HTERT RPE-1 (cell line): Measurements from ENCODE around the gene TBX2.

ENCODE experiments used
- in situ Hi-C: fragments of 300-500 bp; cut with MboI; formaldehyde crosslinking; loops from 4 replicates; pipeline ENCODE4 v1.14.3; 2020; ENCODE audit warnings: low sequenced_read_pairs

Gene TBX2

DNA sequence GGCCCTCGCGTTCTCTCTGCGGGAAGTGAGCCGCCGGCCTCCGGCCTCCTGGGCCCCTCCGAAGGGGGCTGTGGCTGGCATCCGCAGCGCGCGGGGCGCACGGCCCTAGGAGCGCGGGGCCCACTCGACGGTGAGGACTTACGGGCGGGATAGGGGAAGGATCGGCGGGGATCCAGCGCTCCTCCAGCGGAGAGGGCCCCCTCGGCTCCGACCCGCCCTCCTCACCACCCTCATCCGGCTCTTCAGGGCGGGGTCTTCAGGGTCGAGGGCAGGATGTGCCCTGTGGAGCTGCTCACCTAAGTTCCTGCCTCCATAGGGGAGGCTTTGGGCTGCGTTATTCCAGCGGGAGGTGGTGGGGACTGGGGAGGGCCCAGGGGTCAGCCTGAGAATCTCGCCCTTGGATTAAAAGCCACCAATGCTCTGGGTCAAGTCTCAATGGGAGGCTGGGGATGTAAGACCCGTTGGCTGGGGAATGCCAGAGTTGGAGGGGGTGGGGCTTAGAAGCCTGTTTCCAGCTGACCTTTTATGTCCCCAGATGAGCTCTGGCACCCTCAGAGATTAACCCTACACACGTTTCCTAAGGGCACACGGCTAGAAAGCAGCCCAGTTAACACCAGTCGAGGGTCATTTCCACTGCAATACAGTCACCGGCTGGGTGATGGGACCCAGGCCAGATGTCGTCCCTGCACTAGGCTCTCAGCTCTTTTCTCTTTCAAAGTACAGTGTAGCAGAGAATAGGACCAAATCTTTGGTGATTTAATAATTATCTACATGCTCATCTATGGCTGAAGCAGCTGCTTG lies 13.4 kb downstream of the TBX2 start:
- in situ Hi-C loops = no loop called here

DNA sequence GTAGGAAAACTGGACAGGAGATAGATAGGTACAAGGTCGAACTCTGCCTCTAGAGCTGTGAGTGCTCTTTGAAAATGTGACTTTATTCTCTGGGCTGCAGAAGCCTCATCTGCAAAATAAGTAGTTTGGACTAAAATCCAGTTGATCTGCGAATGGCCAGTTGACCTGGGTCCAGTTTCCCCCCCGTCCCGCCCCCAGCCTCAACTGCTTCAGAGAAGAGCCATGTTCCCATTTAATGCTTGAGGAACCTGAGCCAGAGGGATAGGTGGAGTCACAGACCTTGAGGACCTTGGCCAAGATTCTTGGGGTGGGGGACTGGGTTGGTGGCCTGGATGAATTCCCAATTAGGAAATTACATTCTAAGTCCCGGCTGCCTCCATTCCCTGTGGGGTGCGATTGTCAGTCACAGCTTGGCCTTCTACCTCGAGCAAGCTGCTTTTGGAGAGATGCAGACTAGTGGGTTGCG lies 14.1 kb downstream of the TBX2 start:
- in situ Hi-C loops = no loop called here

DNA sequence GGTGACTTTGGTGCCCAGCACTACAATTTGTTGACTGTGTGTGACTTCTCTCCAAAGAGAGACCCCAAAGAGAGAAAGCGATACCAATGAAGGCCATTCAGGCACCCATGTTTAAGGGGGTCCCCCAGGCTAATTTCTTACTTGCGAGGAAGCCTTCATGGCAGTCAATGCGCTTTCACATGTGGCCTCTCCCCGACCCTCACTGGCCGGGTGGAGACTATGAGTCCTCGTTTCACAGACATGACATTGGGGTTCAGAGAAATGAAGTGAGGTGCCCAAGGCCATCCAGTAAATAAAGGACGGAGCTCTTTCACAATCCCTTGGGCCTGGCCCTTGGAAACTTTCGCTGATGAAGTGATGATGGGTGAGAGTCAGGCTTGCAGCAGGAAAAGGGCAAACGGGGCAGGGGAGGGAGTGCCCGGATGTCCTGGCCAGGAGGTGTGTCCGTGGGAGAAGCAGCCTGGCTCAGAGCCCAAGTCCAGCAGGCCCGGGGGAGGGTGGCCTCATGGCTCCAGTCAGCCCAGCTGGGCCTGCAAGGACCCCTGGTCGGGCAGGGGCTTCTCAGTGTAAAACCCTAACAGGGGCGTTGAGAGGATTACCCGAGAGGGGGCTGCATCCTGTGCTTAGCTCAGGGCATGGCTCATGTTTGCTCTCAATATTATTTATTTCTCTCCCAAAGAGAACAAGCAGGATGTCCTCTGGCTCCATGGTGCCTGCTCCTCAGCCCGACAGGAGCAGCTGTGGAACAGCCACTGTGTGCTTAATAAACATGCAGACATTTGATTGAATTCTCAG lies 14.7 kb downstream of the TBX2 start:
- in situ Hi-C loops = no loop called here

DNA sequence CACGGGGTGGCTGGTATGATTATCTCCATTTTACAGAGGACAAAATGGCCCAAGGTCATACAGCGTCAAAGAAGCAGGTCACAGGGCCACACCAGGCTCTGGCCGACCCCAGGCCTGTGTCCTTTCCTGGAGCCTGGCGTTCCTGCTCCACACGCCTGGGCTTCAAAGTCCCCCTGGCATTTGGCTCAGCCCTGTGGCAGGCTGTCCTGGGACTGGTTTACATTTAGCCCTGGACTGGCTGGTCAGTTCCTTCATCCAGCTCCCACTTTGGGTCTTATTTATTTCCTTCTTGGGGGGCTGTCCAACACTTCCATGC lies 15.3 kb downstream of the TBX2 start:
- in situ Hi-C loops = no loop called here

DNA sequence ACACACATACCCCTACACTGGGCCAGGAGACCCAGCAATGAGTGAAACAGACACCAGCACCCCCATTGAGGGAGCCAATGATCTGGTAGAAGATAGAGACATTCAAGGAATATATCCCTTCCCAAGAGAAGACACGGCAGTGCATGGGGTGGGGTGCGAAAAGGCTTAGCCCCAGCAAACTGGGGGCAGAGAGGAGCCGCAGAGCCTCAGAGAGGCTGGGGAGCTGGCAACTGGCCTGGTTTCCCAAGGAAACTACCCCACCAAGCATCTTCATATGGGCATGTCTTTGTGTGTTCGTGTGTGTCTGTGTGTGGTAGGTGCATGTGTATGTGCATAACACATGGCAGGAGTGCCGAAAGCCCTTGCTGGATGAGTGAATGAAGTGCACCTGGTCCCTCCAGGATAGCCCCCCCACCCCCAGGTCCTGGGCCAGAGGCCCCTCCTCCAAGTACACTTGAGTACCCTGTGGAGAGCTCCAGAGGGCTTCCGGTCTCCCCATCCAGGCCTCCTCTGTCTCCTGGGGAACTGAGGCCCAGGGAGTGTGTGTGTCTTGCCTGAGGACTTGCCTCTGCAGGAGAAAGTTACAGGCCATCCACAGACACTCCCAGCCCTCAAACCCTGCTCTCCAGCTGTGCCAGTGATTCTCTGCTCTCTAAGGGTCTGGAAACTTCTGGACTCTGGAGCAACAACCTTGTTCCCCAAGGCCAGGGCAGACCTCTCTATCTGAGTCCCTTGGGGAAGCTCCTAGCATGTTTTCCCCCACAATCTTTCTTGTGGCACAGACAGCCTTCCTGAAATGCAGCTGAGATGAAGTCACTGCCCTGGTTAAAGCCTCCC lies 15.9 kb downstream of the TBX2 start:
- in situ Hi-C loops = no loop called here

DNA sequence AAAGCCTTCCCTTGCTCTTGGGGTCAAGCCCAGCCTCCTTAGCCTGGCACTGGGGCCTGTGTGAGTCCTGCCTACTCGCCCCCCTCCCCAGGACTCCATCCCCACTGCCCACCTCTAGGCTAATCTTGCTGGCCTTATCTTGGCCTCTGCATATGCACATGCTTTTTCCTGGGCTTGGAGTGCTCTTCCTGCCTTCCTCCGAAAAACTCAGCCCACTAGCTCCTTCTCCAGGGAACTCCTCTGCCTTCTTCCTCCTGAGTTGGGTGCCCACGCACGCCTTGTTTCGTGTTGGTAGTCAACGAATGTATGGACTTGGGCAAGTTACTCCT lies 16.5 kb downstream of the TBX2 start:
- in situ Hi-C loops = no loop called here

DNA sequence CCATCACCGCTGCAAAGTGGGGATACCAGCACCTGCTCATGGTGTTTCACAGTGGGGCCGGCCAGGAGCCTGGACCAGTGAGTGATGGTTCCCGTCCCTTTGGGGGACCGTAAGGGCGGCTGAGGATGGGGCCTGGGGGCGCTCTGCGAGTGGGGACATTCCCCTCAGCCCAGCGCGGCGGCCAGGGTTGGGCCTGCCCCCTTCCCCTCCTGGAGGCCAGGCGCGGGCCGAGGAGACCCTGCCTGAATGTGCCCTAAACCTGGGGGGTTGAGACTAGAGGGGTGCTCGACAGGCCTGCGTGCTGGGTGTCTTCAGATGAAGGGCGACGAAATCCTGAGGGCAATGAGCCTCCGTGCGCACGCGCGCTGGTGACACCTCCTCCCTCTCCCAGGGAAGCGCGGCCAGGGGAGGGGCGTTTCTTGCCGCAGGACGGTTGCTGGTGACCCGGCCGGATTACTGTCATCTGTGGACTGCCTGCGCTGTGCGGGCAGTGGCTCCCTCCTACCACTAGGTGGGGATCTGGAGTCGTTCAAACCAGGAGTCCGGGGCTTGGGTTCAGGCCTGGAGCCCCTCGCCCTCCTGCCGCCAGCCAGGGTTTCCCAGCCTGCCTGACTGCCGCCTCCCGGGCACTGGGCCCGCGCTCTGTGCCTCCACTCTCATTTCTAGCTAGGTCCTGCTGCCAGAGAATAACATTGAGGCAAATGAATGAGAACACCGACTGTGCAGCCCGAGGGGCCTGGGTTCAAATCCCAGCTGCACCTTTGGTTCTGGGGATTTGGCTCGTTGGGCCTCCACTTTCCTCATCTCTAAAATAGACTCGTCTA lies 17.1 kb downstream of the TBX2 start:
- in situ Hi-C loops = no loop called here

DNA sequence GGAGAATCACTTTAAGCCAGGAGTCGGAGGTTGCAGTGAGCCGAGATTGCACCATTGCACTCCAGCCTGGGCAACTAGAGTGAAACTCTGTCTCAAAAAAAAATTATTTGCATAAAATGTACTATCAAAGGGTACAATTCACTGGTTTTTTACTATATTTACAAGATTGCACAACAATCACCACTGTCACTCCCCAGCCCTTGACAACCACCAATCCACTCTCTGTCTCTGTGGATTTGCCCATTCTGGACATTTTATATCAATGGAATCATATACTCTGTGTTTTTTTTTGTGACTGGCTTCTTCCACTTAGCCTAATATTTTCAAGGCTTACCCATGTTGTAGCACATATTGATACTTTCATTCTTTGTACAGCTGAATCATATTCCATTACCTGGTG lies 18.8 kb downstream of the TBX2 start:
- in situ Hi-C loops = no loop called here

DNA sequence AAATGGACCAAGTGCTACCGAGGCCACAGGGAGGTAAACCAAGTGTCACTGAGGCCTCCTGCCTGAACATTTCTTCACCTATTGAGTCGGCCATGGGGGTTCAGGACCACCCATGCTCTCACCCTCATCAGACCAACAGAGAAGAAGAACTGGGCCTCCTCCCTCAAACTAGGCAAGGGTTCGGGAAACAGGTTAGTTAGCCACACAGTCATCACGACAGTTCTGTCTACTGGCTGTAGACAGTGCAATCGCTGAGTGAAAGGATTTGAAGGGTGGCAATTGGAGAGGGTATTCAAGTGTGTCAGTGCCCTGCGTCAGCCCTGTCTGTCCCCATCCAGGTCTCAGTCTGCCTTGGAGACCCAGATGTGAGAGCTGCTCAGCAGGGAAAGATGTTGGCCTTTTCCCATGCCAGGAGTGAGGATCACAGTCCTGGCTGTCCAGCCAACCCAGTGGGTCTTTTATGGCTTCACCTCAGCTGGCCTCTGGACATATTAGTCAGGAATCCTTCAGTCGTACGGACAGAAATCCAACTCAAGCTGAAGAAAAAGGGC lies 19.9 kb downstream of the TBX2 start:
- in situ Hi-C loops = no loop called here

DNA sequence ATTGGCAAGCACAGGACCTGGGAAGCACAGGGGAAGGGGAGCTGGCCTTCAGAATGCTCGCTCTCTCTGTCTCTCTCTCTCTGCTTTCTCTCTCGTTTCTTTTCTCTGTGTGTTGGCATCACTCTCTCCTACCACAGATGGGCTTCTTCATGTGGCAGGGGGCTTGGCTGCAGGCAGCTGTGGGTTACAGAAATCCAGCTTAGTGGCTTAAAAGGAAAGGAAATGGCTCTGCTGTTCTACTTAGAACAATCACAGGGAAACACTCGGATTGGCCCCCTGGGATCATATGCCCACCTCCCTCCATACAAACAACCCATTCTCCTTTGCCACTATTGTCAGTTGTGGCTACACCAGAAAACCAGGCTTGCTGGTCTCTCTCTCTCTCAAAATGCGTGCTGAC lies 20.4 kb downstream of the TBX2 start:
- in situ Hi-C loops = no loop called here

DNA sequence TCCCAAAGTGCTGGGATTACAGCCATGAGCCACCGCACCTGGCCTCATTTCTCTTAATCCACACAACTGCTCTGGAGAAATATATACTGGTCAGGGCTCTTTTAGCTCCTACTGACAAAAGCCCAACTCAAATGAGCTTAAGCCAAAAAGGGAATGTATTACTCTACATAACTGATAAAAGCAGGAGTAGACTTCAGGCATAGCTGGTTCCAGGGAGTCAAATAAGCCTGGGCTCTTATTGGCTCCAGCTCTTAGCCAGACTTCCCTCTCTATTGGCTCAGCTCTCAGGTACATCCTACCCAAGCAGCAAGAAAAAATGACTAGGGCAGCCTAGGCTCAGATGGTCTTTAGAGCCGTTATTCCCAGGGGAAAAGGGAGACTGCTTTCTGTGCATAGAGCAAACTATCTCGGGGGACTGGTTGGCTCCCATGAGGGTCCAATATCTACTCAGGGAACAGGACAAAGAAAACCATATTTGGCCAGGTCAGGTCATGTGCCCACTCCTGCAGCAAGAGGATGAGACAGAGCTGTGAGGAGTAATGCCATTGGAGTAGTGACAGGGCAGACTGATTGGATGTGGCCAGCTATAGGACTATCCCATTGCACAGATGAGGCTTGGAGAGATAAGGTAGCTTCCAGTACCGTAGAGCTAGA lies 21.2 kb downstream of the TBX2 start:
- in situ Hi-C loops = no loop called here

DNA sequence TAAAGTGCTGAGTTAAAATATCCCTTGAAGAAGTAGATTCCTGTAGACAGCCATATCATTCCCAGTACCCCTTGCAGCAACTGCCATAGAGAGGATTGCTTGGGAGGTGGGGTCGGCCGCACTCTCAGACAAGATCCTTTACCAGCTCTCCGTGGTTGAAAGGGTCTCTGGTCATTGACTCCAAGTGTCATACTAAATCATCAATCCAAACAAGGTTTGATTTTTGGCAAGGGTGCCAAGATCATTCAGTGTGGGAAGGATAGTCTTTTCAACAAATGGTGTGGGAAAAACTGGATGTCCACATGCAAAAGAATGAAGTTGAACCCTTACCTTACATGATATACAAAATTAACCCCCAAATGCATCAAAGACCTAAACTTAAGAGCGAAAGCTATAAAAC lies 21.8 kb downstream of the TBX2 start:
- in situ Hi-C loops = no loop called here

DNA sequence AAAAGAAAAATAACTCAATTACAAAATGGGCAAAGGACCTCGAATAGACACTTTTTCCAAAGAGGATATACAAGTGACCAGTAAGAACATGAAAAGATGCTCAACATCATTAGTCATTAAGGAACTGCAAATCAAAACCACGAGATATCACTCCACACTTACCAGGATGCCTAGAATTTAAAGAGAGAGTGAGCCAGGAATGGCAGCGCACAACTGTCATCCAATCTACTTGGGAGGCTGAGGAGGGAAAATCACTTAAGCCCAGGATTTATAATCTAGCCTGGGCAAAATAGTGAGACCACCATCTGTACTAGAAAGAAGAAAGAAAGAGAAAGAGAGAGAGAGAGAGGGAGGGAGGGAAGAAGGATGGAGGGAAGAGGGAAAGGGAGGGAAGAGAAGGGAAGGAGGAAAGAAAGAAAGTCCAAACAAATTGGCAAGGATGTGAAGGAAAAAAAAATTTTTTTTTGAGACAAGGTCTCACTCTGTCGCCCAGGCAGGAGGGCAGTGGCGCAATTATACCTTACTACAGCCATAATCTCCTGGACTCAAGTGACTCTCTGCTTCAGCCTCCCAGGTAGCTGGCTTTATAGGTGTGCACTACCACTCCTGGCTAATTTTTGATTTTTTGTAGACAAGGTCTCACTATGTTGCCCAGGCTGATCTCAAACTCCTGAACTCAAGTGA lies 22.6 kb downstream of the TBX2 start:
- in situ Hi-C loops = no loop called here

DNA sequence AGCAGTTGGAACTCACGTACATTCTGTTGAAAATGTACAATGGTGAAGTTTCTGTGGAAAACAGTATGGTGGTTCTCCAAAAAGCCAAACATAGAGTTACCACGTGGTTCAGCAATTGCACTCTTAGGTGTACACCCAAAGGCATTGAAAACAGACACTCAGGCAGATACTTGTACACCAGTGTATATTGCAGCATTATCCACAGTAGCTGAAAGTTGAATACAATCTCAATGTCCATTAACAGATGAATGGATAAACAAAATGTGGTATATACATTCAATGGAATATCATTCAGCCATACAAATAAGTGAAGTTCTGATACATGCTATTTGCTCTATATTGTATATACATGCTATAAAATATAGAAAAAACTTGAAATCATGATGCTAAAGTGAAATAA lies 23.2 kb downstream of the TBX2 start:
- in situ Hi-C loops = no loop called here

DNA sequence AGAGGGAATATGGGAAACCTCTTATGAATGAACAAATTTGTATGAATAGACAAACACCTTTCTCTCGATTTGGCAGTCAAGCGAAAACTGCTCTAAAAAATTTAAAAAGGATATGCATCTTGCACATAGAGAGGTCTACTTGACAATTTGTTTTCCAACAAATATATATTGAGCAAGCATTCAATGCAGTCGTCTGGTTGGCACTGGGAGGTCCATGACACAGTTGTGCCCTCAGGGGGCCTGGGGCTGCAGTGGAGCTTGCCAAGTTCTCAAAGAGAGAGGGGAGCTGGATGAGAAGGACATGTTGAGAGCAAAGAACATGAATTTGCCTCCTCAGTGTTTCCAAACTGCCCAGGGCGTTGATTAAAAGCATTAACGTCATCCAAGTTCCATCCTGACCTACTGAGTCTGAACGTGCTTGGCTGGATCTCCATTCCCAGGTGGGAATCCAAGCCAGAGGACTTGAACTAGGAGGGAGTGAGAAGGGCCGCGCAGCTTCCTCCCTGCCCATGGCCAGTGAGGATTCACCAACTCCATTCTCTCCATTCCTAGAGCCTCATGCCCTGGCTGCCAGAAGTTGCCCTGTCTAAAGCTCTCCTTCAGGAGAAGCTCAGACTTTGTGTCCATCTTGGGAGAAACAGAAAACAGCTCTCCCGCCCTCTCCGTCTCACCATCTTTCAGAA lies 24.5 kb downstream of the TBX2 start:
- in situ Hi-C loops = no loop called here

DNA sequence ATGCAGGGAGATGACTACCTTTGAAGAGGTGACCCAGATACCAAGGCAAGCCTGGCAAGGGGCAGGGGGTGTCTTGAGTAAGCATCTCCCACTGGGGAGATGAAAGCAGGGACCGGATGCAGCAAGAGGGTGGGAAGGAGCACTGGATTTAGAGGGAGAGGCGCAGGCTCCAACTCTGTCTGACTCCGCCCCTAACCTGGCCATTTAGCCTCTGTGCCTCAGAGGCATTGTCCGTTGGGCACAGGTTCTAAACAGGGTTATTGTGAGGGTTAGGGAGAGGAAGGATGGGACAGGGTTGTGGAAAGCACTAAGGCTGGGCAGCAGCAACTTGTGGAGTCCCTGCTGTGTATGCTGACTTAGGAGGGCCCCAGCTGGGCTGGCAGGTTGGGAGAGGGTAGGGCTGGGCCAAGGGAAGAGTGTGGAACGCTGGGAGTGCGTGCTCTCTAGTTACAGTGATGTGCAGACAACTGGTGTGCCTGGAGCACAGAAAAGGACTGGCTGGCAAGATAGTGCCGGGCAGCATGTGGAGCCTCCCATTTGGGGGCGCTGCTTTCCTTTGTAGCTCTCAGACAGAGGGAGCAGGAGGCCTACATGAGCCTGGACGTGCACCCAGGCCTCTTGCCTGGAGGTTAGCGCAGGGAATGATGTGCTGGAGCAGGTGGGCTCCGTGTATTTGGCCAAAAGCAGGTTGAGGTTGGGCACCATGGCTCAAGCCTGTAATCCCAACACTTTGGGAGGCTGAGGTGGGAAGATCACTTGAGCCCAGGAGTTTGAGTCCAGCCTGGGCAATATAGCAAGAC lies 26.2 kb downstream of the TBX2 start:
- in situ Hi-C loops = no loop called here

DNA sequence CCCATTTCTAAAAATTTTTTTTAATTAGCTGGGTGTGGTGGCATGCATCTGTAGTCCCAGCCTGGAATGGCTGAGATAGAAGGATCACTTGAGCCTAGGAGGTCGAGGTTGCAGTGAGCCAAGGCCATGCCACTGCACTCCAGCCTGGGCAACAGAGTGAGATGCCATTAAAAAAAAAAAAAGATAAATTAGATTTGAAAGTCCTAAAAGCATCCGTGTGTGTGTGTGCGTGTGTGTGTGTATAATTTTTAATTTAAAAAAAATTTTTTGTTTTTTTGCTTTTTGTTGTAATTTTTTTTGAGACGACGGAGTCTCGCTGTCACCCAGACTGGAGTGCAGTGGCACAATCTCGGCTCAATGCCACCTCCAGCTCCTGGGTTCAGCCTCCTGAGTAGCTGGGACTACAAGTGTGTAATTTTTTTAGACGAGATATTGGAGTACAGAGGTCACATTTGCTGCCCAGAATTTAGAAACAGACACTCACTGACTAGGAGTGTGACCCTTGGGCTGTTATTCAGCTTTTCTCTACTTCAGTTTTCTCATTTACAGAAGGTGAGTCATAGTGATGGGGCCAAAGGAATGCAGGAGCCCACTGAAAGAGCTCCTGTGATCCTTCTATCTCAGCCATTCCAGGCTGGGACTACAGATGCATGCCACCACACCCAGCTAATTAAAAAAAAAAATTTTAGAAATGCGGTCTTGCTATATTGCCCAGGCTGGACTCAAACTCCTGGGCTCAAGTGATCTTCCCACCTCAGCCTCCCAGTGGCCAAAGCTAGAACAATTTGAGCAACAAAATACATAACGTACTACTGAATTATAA lies 27.1 kb downstream of the TBX2 start:
- in situ Hi-C loops = no loop called here
